Measurements from ENCODE around the gene LPP.

The LPP gene

GRCh38 chr3:188342991-188343732 lies 189.2 kb downstream of the LPP start:
- no peak for DNase-seq

- DNase-seq = no peak
Measured at GRCh38 chr3:188343894-188344293, 189.9 kb downstream of the LPP start.

GRCh38 chr3:188345223-188345622 lies 191.3 kb downstream of the LPP start:
- no peak for DNase-seq

- no peak for DNase-seq
Measured at GRCh38 chr3:188348435-188349244, 194.7 kb downstream of the LPP start.

GRCh38 chr3:188349351-188349901 lies 195.5 kb downstream of the LPP start:
- DNase-seq = no peak

GRCh38 chr3:188349933-188350332 lies 196.0 kb downstream of the LPP start:
- no peak for DNase-seq

GRCh38 chr3:188350961-188351360 lies 197.0 kb downstream of the LPP start:
- DNase-seq = no peak

- no peak for DNase-seq
Measured at GRCh38 chr3:188351648-188352047, 197.7 kb downstream of the LPP start.

GRCh38 chr3:188352196-188352927 lies 198.4 kb downstream of the LPP start:
- no peak for DNase-seq

GRCh38 chr3:188353426-188353825 lies 199.5 kb downstream of the LPP start:
- no peak for DNase-seq

- no peak for DNase-seq
Measured at GRCh38 chr3:188358787-188359493, 205.0 kb downstream of the LPP start.

- no peak for DNase-seq
Measured at GRCh38 chr3:188360364-188360881, 206.5 kb downstream of the LPP start.

GRCh38 chr3:188361888-188362287 lies 207.9 kb downstream of the LPP start:
- DNase-seq = no peak

- DNase-seq = no peak
Measured at GRCh38 chr3:188362405-188362831, 208.5 kb downstream of the LPP start.

GRCh38 chr3:188365184-188365583 lies 211.2 kb downstream of the LPP start:
- DNase-seq = no peak

GRCh38 chr3:188365988-188366698 lies 212.2 kb downstream of the LPP start:
- no peak for DNase-seq

GRCh38 chr3:188367678-188368077 lies 213.7 kb downstream of the LPP start:
- DNase-seq = no peak

GRCh38 chr3:188369526-188369925 lies 215.6 kb downstream of the LPP start:
- no peak for DNase-seq

- no peak for DNase-seq
Measured at GRCh38 chr3:188370081-188370830, 216.3 kb downstream of the LPP start.

GRCh38 chr3:188378786-188379185 lies 224.8 kb downstream of the LPP start:
- DNase-seq = no peak

- DNase-seq = no peak
Measured at GRCh38 chr3:188380252-188380651, 226.3 kb downstream of the LPP start.

All from NCI-H1694 (cell line).